Uterus (tissue), 2 donors: Measurements from ENCODE around the gene SPTBN5.

Experiments used
- POLR2A ChIP-seq, 2 donors: fragments of 450-650 bp; IDR thresholded peaks; one replicate each; pipeline ENCODE4 v1.6.1; 2016; ENCODE audit warnings: antibody characterized with exemption in 2 of 2, mild to moderate bottlenecking in 1 of 2, moderate library complexity in 1 of 2
- TF ChIP-seq, protein P1 (sequence below), 4 experiments: fragments of 200-600 bp in 2 of 4; fragments of 450-650 bp in 2 of 4; sonication (generic) in 2 of 4; IDR thresholded peaks; one replicate each; pipeline ENCODE4 v1.5.1; 2016 to 2019; ENCODE audit warnings: antibody characterized with exemption in 4 of 4, mild to moderate bottlenecking in 2 of 4, moderate library complexity in 1 of 4

DNA sequence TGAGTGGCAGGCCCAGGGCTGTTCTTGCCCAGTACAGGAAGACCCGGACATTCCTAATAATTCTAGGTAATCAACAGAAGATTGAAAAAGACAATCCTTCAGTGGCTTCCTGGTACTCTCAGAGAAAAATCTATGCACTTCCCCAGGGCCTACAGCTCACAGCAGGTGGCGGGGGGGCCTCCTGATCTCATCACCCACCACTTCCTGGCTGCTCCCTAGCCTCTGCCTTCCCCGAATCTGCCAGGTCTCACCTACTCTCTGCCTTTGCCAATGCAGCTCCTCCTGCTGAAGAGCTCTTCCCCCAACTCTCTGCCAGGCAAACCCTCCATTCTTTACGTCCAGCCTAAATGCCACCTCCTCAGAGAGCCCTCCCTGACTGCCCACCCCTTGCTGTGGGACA is 41.0 kb upstream of the SPTBN5 start:
- TF ChIP-seq, protein P1, sequence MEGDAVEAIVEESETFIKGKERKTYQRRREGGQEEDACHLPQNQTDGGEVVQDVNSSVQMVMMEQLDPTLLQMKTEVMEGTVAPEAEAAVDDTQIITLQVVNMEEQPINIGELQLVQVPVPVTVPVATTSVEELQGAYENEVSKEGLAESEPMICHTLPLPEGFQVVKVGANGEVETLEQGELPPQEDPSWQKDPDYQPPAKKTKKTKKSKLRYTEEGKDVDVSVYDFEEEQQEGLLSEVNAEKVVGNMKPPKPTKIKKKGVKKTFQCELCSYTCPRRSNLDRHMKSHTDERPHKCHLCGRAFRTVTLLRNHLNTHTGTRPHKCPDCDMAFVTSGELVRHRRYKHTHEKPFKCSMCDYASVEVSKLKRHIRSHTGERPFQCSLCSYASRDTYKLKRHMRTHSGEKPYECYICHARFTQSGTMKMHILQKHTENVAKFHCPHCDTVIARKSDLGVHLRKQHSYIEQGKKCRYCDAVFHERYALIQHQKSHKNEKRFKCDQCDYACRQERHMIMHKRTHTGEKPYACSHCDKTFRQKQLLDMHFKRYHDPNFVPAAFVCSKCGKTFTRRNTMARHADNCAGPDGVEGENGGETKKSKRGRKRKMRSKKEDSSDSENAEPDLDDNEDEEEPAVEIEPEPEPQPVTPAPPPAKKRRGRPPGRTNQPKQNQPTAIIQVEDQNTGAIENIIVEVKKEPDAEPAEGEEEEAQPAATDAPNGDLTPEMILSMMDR (IDR thresholded peaks at IDR 0.05), result no peak
- no peak for TF ChIP-seq POLR2A (IDR thresholded peaks at IDR 0.05)
